Activated CD4-positive, alpha-beta T cell treated with anti-CD3 and anti-CD28 coated beads for 36 hours (primary cell): ENCODE measurements around the gene AHNAK2. TPM values are rescaled to one million over a fixed set of nuclear protein-coding genes. Genes with fewer than 3 reads are reported as not detected.
A peak's percentile ranks its signal among the peaks of the same experiment; 100 is the strongest.
"Not testable (repeated sequence)": the region's sequence is repeated elsewhere in the genome, so short reads cannot be mapped to it uniquely, and the experiment has no call there.

Source experiments
- ATAC-seq: fragments of 200-7000 bp; cut with Tn5 transposase; one replicate; pipeline ENCODE4 v1.10.0; 2021; ENCODE audit warnings: mild to moderate bottlenecking, moderate library complexity
- CTCF ChIA-PET: fragments of 350-600 bp; sonication (Branson Sonifier 250); formaldehyde crosslinking; loops from one replicate; lab custom pipeline; 2021; ENCODE audit warnings: antibody characterized with exemption; lab: Charles Lee
- POLR2A ChIA-PET: fragments of 350-600 bp; sonication (Branson Sonifier 250); formaldehyde crosslinking; loops from one replicate; lab custom pipeline; 2021; ENCODE audit warnings: antibody characterized with exemption, inconsistent platforms; lab: Charles Lee
- DNase-seq: peaks from one replicate; pipeline ENCODE4 v3.0.0-alpha.2; 2020
- H3K27ac Mint-ChIP-seq: one replicate; pipeline ENCODE4 v1.8.0; 2021; ENCODE audit warnings: mixed read lengths
- H3K27me3 Mint-ChIP-seq: one replicate; pipeline ENCODE4 v1.8.0; 2021; ENCODE audit warnings: mixed read lengths
- H3K36me3 Mint-ChIP-seq: one replicate; pipeline ENCODE4 v1.8.0; 2021; ENCODE audit warnings: low read depth, mixed read lengths
- H3K4me1 Mint-ChIP-seq: one replicate; pipeline ENCODE4 v1.8.0; 2021; ENCODE audit warnings: mixed read lengths
- H3K4me3 Mint-ChIP-seq: one replicate; pipeline ENCODE4 v1.8.0; 2021; ENCODE audit warnings: mild to moderate bottlenecking, moderate library complexity, mixed read lengths
- H3K9me3 Mint-ChIP-seq: one replicate; pipeline ENCODE4 v1.8.0; 2021; ENCODE audit warnings: low read depth, mixed read lengths
- intact Hi-C, 2 experiments: fragments of 100-400 bp; cut with DNase I in 1 of 2; cut with micrococcal nuclease in 1 of 2; formaldehyde crosslinking; loops; one replicate each; pipeline versions ENCODE4 v1.14.2 to v1.15.1; 2022 to 2024; cut with DNase I, micrococcal nuclease
- total RNA-seq, 2 experiments: library from RNA; stranded (reverse); gene quantifications; one replicate each; pipeline ENCODE4 v1.2.3, GENCODE V29; 2021

Gene AHNAK2
- total RNA-seq, 2 experiments from 2014 or later: 0.07 to 0.11 TPM

- Mint-ChIP-seq H3K9me3 (no peaks in the 10 kb centered on the region), H3K27me3 (no peaks in the 10 kb centered on the region), H3K36me3 (no peaks in the 10 kb centered on the region), H3K4me1 (peaks cover 3% of the 10 kb centered on the region), H3K27ac (no peak overlapping the region), H3K4me3 (no peak overlapping the region)
- CTCF ChIA-PET: interaction anchor here (0.7 to 0.9 kb wide), 3 partner anchors 11 to 328 kb away, joined by 3 to 4 read pairs (median 3); no protein-coding TSS in a partner anchor
- DNase-seq: no peak
- no peak for ATAC-seq
- POLR2A ChIA-PET: no interaction called here
- intact Hi-C loops: loop anchor here (2.0 kb wide), 2 partner anchors 79 to 147 kb away; no protein-coding TSS in a partner anchor
These were observed 80.6 kb downstream of the AHNAK2 start for GRCh38 chr14:104897330-104898194.

DNA sequence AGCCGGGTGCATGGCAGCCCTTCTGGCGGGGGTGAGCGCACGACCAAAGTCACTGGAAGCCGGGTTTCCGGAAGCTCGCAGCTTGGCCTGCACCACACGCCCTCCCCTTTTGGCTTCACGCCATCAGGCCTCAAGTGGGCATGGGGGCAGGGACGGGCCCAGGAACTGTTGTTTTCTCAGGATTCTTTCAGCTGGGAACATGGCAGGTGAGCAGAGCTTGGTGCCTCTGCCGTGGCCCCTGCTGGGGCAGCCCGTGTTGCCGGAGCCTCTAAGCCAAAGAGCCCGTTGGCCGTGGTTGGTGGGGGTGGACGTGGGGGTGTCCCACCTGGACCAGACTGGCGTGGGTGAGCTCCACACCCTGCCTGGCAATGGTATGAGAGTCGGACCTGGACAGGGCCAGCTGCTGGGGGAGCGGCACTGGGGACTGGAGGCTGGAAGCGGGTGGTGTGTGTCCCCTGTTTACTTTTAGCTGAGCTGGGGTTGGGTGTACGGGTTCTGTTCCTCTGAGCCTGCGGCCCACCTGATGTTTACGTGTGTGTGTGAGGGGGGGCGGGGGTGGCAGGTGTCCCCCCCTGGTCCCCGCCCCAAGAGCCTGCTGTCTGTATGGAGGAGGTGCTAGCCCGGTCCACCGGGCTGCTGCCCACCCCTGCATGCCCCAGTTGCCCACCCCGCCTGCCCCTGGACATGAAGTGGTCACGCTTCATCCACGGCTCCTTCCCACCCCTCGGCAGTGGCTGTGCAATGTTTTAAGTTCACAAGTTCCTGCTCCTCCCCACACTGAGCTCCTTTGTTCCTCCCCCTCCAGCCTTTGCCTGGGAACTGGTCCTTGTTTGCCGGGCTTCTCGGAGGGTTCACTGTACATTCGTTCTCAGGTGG, 82.2 kb downstream of the AHNAK2 start:
- H3K27me3 Mint-ChIP-seq: no peaks in the 10 kb centered on the region
- no peaks in the 10 kb centered on the region for H3K9me3 Mint-ChIP-seq
- DNase-seq (peak; percentile 5), ATAC-seq (no peak)
- H3K36me3 Mint-ChIP-seq: no peaks in the 10 kb centered on the region
- peaks cover under 1% of the 10 kb centered on the region for H3K4me1 Mint-ChIP-seq
- H3K4me3 Mint-ChIP-seq: no peak overlapping the region
- ChIA-PET CTCF (interaction anchor here (0.6 to 1.3 kb wide), 5 partner anchors 16 to 133 kb away, joined by 3 to 5 read pairs (median 3); no protein-coding TSS in a partner anchor), POLR2A (no interaction called here)
- H3K27ac Mint-ChIP-seq: no peak overlapping the region
- intact Hi-C loops: loop anchor here (1.0 to 2.0 kb wide), 3 partner anchors 81 to 149 kb away; no protein-coding TSS in a partner anchor

GRCh38 chr14:104895207-104895785, 82.9 kb downstream of the AHNAK2 start:
- Mint-ChIP-seq H3K27ac (no peak overlapping the region), H3K9me3 (no peaks in the 10 kb centered on the region), H3K27me3 (no peaks in the 10 kb centered on the region), H3K36me3 (no peaks in the 10 kb centered on the region), H3K4me3 (no peak overlapping the region), H3K4me1 (no peaks in the 10 kb centered on the region)
- DNase-seq (no peak), ATAC-seq (no peak)
- POLR2A ChIA-PET: no interaction called here
- CTCF ChIA-PET: interaction anchor here (0.6 to 1.3 kb wide), 5 partner anchors 17 to 193 kb away, joined by 3 to 5 read pairs (median 3); no protein-coding TSS in a partner anchor
- intact Hi-C loops: no loop called here

DNA sequence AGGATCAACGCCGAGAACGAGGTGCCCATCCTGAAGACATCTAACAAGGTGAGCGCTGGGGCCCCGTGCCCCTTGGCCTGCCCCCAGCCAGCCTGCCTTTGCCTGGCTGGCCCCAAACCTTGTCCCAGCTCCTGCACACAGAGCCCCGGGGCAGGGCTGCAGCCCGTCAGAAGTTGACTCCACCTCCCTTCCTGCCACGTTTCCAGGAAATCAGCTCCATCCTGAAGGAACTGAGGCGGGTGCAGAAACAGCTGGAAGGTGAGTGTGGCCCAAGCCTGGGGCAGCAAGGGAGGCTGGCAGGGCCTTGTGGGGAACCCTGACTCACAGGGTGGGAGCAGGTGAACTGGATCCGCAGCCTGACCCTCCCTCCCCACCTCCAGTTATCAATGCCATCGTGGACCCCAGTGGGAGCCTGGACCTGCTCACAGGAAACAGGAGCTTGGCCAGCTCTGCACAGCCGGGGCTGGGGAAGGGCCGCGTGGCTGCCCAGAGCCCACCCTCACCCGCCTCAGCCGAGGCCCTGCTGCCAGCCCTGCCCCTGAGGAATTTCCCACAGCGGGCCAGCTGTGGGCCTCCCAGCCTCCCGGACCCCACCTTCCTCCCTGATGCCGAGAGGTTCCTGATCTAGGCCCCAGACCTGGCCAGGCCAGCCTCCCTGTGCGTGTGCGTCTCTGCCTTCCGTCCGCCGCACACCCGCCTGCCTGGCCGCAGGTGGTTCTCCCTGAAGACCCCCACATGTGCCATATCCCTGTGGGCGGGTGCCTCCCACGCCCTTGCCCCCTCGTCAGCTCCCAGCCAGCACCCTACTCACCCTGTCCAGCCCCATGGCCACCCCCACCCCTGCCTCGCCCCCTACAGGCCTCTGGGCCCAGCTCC, 83.6 kb downstream of the AHNAK2 start:
- DNase-seq (peak; percentile 3), ATAC-seq (no peak)
- Mint-ChIP-seq H3K4me3 (no peak overlapping the region), H3K36me3 (no peaks in the 10 kb centered on the region), H3K27ac (no peak overlapping the region), H3K27me3 (no peaks in the 10 kb centered on the region), H3K4me1 (no peaks in the 10 kb centered on the region), H3K9me3 (no peaks in the 10 kb centered on the region)
- ChIA-PET CTCF (interaction anchor here (0.9 to 1.0 kb wide), 2 partner anchors 131 to 194 kb away, joined by 3 read pairs; no protein-coding TSS in a partner anchor), POLR2A (no interaction called here)
- intact Hi-C loops: no loop called here

DNA sequence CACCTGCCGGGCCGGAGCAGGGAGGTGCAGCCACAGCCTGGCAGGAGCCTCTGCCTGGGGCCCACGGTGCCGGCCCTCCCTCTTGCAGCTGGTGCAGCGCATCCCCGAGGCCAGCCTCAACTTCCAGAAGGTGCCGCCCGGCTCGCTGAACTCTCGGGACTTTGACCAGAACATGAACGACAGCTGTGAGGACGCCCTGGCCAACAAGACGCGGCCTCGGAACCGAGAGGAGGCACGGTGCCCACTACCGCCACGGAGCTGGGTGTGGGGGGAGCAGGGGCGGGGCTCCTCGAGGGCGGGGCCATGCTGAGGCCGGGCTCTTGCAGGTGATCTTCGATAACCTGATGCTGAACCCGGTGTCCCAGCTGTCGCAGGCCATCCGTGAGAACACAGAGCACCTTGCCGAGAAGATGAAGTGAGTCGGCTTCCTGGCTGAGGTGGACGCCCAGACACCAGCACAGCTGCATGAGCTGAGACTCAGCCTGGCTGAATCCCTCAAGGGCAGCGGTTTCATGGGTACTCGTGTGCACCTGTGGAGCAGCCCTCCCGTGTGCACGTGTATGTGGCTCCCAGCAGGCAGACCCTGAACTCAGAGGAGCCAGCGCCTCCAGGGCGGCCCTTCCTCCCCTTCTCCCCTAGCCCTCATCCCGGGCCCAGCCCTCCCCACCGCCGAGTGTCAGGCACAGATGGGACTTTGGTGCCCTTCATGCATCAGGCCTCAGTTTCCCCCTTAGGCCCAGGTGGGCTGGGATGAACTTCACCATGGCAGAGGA, 84.6 kb downstream of the AHNAK2 start:
- no peaks in the 10 kb centered on the region for H3K36me3 Mint-ChIP-seq
- POLR2A ChIA-PET: no interaction called here
- intact Hi-C loops: no loop called here
- H3K4me1 Mint-ChIP-seq: no peaks in the 10 kb centered on the region
- no peaks in the 10 kb centered on the region for H3K9me3 Mint-ChIP-seq
- H3K27ac Mint-ChIP-seq: no peak overlapping the region
- peak; percentile 5 for DNase-seq
- CTCF ChIA-PET: interaction anchor here (0.5 kb wide), 1 partner anchor 10 kb away, joined by 3 read pairs; no protein-coding TSS in a partner anchor
- no peak overlapping the region for H3K4me3 Mint-ChIP-seq
- no peak for ATAC-seq
- no peaks in the 10 kb centered on the region for H3K27me3 Mint-ChIP-seq

DNA sequence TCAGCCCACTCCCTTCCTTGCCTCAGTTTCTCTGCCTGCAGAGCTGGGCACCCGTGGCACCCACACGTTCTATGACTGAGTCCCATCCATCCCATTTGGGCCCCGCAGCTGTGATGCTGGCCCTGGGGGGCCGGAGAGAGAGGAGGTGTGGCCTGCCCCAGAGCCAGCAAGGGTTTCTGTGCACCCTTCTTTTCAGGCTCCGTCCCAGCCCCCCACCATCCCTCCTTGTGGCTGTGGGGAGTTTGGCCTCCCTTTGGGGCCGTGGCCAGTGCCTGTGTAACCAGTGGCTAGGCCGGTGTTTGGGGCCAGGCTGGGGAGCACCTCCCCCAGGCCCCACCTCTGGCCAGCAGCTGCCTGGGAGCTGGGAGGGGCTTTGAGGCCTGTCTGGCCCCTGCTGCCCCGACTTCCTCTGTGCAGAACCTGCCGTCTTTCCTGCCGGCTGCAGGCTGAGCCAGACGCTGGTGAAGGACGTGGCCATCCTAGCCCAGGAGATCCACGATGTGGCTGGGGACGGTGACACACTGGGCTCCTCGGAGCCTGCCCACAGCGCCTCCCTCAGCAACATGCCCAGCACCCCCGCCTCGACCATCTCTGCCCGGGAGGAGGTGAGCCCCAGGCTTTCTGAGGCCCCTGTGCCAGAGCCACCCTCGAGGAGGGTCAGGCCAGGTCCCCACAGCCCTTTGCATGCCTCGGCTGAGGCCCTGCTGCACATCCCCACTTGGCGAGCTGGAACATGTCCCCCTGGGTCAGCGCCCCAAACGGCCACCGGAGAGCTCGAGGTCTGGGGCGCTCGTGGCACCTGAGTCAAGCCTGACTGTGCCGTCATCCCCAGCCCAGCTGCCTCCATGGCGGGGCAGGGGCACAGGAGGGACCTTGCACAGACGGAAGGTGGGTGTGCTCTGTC, 85.4 kb downstream of the AHNAK2 start:
- Mint-ChIP-seq H3K36me3 (no peaks in the 10 kb centered on the region), H3K4me3 (no peak overlapping the region), H3K9me3 (no peaks in the 10 kb centered on the region), H3K4me1 (no peaks in the 10 kb centered on the region), H3K27ac (no peak overlapping the region), H3K27me3 (no peaks in the 10 kb centered on the region)
- intact Hi-C loops: no loop called here
- ATAC-seq: no peak
- CTCF ChIA-PET: interaction anchor here (0.5 kb wide), 1 partner anchor 11 kb away, joined by 3 read pairs; no protein-coding TSS in a partner anchor
- DNase-seq: peak; percentile 3
- POLR2A ChIA-PET: no interaction called here

DNA sequence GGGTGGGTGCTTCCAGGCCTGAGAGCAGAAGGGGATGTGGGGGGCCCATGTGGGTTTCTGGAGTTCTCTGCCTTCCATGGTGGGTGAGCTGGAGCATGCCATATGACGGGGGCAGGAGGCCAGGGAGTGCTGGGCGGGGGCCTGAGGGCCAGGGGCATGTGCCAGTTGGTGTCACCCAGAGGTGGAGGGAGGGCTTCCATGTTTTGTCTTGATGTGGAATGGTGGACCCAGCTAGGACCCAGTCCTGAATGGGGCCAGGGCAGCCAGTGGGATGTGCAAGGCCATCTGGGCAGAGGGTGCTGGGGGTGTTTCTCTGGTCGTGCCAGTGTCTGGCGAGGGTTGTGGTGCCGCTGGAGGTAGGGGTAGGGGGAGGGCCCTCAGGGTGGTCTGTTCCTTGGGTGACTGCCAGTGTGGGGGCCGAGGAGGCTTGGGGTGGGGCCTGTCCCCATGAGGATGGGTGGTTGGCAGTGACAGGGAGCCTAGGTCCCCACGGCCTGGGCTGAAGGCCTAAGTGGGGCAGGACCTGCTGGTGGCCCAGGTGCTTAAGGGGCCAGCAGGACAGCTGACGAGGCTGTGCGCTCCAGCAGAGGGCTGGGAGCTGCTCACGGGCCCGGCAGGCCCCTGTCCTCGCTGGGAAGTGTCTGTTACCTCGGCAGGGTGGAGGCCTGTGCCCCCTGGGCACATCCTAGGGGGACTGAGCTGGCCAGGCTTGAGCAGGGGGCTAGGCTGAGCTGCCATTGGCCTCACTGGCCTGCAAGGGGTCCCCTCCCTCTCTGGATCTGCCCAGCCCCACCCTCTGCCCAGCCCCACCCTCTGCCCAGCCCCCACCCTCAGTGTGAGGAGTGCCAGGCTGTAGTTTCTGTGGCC, 86.3 kb downstream of the AHNAK2 start:
- intact Hi-C loops: no loop called here
- Mint-ChIP-seq H3K4me1 (no peaks in the 10 kb centered on the region), H3K4me3 (no peak overlapping the region), H3K27me3 (no peaks in the 10 kb centered on the region), H3K9me3 (no peaks in the 10 kb centered on the region), H3K36me3 (no peaks in the 10 kb centered on the region), H3K27ac (no peak overlapping the region)
- DNase-seq (no peak), ATAC-seq (no peak)
- ChIA-PET CTCF (no interaction called here), POLR2A (no interaction called here)

- Mint-ChIP-seq H3K9me3 (no peaks in the 10 kb centered on the region), H3K27ac (no peak overlapping the region), H3K4me3 (no peak overlapping the region), H3K4me1 (no peaks in the 10 kb centered on the region), H3K36me3 (no peaks in the 10 kb centered on the region), H3K27me3 (no peaks in the 10 kb centered on the region)
- ChIA-PET CTCF (no interaction called here), POLR2A (no interaction called here)
- ATAC-seq: no peak
- peak; percentile 5 for DNase-seq
- intact Hi-C loops: no loop called here
These were observed 87.0 kb downstream of the AHNAK2 start for GRCh38 chr14:104891121-104891551.

DNA sequence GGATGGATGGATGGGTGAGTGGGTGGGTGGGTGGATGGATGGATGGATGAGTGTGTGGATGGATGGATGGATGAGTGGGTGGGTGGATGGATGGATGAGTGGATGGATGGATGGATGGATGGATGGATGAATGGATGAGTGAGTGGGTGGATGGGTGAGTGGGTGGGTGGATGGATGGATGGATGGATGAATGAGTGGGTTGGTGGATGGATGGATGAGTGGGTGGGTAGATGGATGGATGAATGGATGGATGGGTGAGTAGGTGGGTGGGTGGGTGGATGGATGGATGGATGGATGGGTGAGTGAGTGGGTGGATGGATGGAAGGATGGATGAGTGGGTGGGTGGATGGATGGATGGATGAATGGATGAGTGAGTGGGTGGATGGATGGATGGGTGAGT, 87.9 kb downstream of the AHNAK2 start:
- intact Hi-C loops, DNase-seq, ATAC-seq, CTCF ChIA-PET, H3K4me1 Mint-ChIP-seq, POLR2A ChIA-PET, H3K9me3 Mint-ChIP-seq, H3K27ac Mint-ChIP-seq, H3K4me3 Mint-ChIP-seq, H3K27me3 Mint-ChIP-seq, H3K36me3 Mint-ChIP-seq: not testable (repeated sequence)
